NCI-H2029 (cell line): Measurements from ENCODE around the gene FAM168A.
"Not testable (repeated sequence)": the region's sequence is repeated elsewhere in the genome, so short reads cannot be mapped to it uniquely, and the experiment has no call there.

ENCODE experiments used
- DNase-seq: peaks from one replicate; lab custom pipeline; 2025; lab: John Stamatoyannopoulos, UW

The FAM168A gene

GRCh38 chr11:73519266-73519665, 78.6 kb downstream of the FAM168A start:
- no peak for DNase-seq

GRCh38 chr11:73518195-73518594, 79.7 kb downstream of the FAM168A start:
- no peak for DNase-seq

DNA sequence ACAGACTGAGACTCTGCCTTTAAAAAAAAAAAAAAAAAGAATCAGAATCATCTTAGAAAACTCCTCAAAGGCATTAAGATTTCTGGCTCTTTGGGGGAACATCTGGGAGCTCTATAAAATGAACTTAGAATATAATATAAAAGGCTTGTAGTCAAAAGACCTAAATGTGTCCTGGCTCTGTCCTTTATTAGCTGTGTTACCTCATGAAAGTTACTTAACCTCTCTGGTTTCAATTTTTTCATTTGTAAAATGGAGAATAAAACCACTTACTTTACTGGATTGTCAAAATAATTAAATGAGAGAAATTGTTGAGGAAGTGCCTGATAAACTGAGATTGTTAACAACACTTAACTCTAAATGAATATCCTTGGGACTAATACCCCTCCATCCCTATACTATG, 81.8 kb downstream of the FAM168A start:
- DNase-seq = no peak

GRCh38 chr11:73513707-73514106, 84.2 kb downstream of the FAM168A start:
- no peak for DNase-seq

DNA sequence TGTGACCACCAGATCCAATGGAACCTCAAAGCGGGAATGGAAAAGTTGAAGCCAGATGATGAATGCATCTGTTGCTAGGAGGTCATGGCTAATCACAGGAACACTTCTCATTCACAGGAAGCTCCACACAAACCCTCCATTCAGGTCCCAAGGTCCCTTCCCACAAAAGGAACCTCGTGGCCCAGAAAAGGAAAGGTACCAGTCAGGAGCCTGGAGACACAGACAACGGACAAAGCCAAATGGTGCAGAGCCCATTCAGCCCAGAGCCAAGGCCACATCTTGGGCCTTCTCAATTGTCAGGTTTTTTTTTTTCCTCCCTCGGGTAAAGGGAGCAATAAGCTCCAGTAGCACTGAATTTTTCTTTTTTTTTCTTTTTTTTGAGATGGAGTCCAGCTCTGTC, 87.0 kb downstream of the FAM168A start:
- DNase-seq = no peak

DNA sequence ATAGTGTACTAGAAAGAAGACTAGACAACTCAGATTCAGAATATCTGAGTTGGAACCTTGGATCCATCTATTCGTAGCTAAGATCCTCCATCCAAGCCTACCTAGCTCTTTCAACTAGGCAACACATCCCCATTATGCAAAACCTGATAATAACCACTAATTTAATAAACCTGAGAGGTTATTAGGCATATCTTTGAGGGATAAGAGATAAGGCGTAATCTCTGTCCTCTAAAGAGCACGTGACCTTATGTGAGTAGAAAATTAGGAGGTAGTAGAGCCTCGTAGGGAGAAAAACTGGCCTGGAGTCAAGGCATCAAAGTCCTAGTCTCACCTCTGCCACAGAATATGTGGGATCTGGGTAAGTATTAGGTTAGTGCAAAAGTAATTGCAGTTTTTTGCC, 87.8 kb downstream of the FAM168A start:
- DNase-seq = no peak

- DNase-seq = no peak
Measured at GRCh38 chr11:73509188-73509587, 88.7 kb downstream of the FAM168A start.

GRCh38 chr11:73508243-73509176, 89.4 kb downstream of the FAM168A start:
- DNase-seq = no peak

- DNase-seq = no peak
Measured at GRCh38 chr11:73507086-73507485, 90.8 kb downstream of the FAM168A start.

GRCh38 chr11:73506038-73506437, 91.9 kb downstream of the FAM168A start:
- DNase-seq = no peak

DNA sequence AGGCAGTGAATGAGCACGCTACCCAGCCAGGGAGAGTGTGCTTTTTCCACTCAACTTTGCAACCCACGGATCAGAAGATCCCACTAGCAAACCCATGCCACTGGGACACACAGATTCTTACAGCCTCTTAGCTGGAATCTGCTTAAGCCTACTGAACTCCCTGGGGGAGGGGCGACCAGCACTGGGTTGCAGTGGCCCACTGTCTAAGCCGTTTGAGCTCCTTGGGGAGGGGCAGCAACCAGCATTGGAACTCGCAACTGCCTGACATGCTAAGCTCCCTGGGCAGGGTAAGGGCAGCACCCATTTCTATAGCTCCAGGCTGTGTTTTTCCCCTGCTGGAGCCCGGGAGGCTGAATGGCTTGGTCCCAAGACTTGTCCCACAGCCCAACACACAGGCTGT, 99.6 kb downstream of the FAM168A start:
- no peak for DNase-seq

DNA sequence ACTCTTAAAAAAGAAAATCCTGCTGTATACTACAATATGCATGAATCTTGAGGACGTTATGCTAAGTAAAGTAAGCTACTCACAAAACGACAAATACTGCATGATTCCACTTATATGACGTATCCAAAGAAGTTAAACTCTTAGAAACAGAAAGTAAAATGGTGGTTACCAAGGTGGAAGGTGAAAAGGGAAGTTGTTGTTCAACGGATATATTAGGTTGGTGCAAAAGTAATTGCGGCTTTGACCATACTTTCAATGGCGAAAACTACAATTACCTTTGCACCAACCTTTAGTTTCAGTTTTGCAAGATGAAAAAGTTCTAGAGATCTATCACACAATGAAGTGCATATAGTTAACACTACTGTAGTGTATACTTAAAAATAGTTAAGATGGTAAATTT, 101.8 kb downstream of the FAM168A start:
- DNase-seq = no peak

- DNase-seq = no peak
Measured at GRCh38 chr11:73495731-73496130, 102.2 kb downstream of the FAM168A start.

GRCh38 chr11:73493956-73494598, 103.8 kb downstream of the FAM168A start:
- no peak for DNase-seq

DNA sequence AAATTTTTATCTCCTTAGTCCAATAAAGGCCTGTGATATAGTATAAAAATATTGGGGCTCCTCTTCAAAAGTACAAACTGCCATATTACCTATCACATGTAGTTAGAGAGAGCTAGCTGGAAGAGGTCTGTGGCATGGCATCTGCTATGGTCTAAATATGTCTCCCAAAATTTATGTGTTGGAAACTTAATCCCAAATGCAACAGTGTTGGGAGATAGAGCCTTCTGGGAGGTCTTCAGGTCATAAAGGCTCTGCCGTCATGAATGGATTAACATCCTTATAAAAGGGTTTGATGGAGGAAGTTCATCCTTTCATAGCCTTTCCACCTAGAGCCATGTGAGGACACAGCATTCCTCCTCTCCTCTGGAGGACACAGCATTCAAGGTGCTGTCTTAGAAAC, 116.3 kb downstream of the FAM168A start:
- DNase-seq = no peak

- DNase-seq = no peak
Measured at GRCh38 chr11:73480677-73481076, 117.2 kb downstream of the FAM168A start.

DNA sequence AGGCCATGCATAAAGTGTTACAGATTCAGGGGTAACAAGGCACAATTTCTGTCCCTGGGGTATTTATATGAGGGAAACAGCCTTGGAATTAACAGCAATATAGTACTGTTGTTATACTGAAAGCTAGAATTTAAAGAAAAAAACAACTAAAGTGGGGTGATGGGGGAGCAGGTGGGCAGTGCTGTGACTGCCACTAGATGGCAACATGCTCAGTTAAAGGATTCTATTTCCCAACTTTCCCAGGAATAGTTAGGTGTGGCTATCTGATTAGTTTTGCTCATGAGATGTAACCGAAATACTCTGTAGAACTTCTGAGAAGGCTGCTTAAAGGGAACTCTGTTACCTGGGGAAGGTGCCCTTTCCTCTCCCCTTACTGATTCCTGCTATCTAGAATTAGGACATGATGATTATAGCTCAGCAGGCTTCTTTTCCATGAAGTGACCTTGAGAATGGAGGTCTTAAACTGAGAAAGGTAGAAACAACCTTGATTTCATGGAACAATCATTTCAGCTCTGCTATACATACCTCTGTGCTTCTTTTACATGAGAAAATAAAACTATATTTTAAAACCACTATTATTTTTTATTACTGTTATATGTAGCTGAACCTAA, 119.1 kb downstream of the FAM168A start:
- no peak for DNase-seq

GRCh38 chr11:73477518-73477917, 120.4 kb downstream of the FAM168A start:
- no peak for DNase-seq

GRCh38 chr11:73475549-73476095, 122.3 kb downstream of the FAM168A start:
- DNase-seq = no peak

- DNase-seq = no peak
Measured at GRCh38 chr11:73473252-73473651, 124.7 kb downstream of the FAM168A start.

- DNase-seq = not testable (repeated sequence)
Measured at GRCh38 chr11:73470036-73470612, 127.8 kb downstream of the FAM168A start.

DNA sequence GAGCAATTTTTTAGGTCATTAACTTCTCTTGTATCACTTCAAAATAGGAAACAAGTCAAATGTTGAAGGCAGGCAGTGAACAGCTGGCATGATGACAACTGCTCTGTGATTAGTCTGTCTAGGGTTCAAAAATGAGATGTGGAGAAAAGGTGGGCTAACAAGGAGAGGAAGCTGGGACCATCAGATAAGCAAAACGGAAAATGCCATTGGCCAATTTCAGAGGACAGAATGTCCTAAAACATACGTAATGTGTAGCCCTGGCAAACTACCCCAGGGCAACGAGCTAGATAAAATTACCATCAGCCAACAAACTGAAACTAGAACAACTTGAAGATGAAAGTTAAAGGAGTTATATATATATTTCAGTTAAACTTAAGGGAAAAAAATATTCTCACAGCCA, 128.5 kb downstream of the FAM168A start:
- DNase-seq = no peak
